H9 (cell line): ENCODE results near the gene ADGRL3. TPM values are rescaled to one million over a fixed set of nuclear protein-coding genes. Genes with fewer than 3 reads are reported as not detected.

Source experiments
- DNase-seq: peaks from one replicate; pipeline ENCODE4 v3.0.0-alpha.2; 2017
- H2AFZ ChIP-seq: one replicate; pipeline ENCODE4 v1.6.1; 2013; ENCODE audit warnings: mild to moderate bottlenecking, low read length, control low read depth, moderate library complexity
- H2AK5ac ChIP-seq: 2 replicates; pipeline ENCODE4 v1.6.1; 2013; ENCODE audit warnings: low read length, control low read depth, mixed read lengths; ENCODE audit not compliant: insufficient read length
- H2BK120ac ChIP-seq: one replicate; pipeline ENCODE4 v1.6.1; 2013; ENCODE audit warnings: low read depth, mild to moderate bottlenecking, low read length, control low read depth, inconsistent platforms; ENCODE audit not compliant: poor library complexity, severe bottlenecking
- H2BK12ac ChIP-seq: 2 replicates; pipeline ENCODE4 v1.6.1; 2013; ENCODE audit warnings: low read length, control low read depth, mixed read lengths, low read depth; ENCODE audit not compliant: insufficient read length
- H2BK15ac ChIP-seq: 2 replicates; pipeline ENCODE4 v1.6.1; 2013; ENCODE audit warnings: low read depth, low read length, control low read depth
- H2BK20ac ChIP-seq: one replicate; pipeline ENCODE4 v1.6.1; 2013; ENCODE audit warnings: low read depth, mild to moderate bottlenecking, low read length, control low read depth, inconsistent platforms; ENCODE audit not compliant: poor library complexity, severe bottlenecking
- H2BK5ac ChIP-seq: 2 replicates; pipeline ENCODE4 v1.6.1; 2013; ENCODE audit warnings: low read length, control low read depth, mixed read lengths; ENCODE audit not compliant: insufficient read length
- H3K14ac ChIP-seq: 2 replicates; pipeline ENCODE4 v1.6.1; 2013; ENCODE audit warnings: low read length, control low read depth; ENCODE audit not compliant: insufficient read depth
- H3K18ac ChIP-seq: 2 replicates; pipeline ENCODE4 v1.6.1; 2013; ENCODE audit warnings: low read depth, mild to moderate bottlenecking, mixed read lengths, low read length, control low read depth; ENCODE audit not compliant: insufficient read length
- H3K23ac ChIP-seq: 2 replicates; pipeline ENCODE4 v1.6.1; 2013; ENCODE audit warnings: low read length, control low read depth, mixed read lengths, low read depth; ENCODE audit not compliant: insufficient read length
- H3K23me2 ChIP-seq: 2 replicates; pipeline ENCODE4 v1.6.1; 2013; ENCODE audit warnings: low read depth, mild to moderate bottlenecking, mixed read lengths, low read length, control low read depth; ENCODE audit not compliant: insufficient read length, poor library complexity, severe bottlenecking
- H3K27ac ChIP-seq: 2 replicates; pipeline ENCODE4 v1.5.1; 2013; ENCODE audit warnings: low read length, control low read depth, mixed read lengths, low read depth; ENCODE audit not compliant: insufficient read length
- H3K27me3 ChIP-seq: 2 replicates; pipeline ENCODE4 v1.6.1; 2013; ENCODE audit warnings: low read length, control low read depth, inconsistent platforms; ENCODE audit not compliant: insufficient read depth
- H3K4ac ChIP-seq: 2 replicates; pipeline ENCODE4 v1.6.1; 2013; ENCODE audit warnings: low read depth, mild to moderate bottlenecking, control low read depth, inconsistent platforms, low read length, moderate library complexity
- H3K4me1 ChIP-seq: 2 replicates; pipeline ENCODE4 v1.6.1; 2013; ENCODE audit warnings: low read length, control low read depth, inconsistent platforms; ENCODE audit not compliant: insufficient read depth
- H3K4me2 ChIP-seq: 2 replicates; pipeline ENCODE4 v1.6.1; 2013; ENCODE audit warnings: low read length, control low read depth, mixed read lengths; ENCODE audit not compliant: insufficient read length, insufficient read depth
- H3K56ac ChIP-seq: 2 replicates; pipeline ENCODE4 v1.6.1; 2013; ENCODE audit warnings: low read depth, mild to moderate bottlenecking, mixed read lengths, low read length, control low read depth; ENCODE audit not compliant: insufficient read length
- H3K79me1 ChIP-seq: 2 replicates; pipeline ENCODE4 v1.6.1; 2013; ENCODE audit warnings: low read depth, mild to moderate bottlenecking, moderate library complexity, low read length, control low read depth, inconsistent platforms; ENCODE audit not compliant: insufficient read depth, poor library complexity, severe bottlenecking
- H3K79me2 ChIP-seq: 2 replicates; pipeline ENCODE4 v1.6.1; 2013; ENCODE audit warnings: low read length, control low read depth, inconsistent platforms; ENCODE audit not compliant: insufficient read depth
- H3K9ac ChIP-seq: 2 replicates; pipeline ENCODE4 v1.6.1; 2013; ENCODE audit warnings: low read length, control low read depth, mixed read lengths; ENCODE audit not compliant: insufficient read length; ENCODE audit errors: extremely low read depth
- H3K9me3 ChIP-seq: one replicate; pipeline ENCODE4 v1.6.1; 2013; ENCODE audit warnings: low read depth, low read length, inconsistent platforms; ENCODE audit not compliant: control insufficient read depth
- H3T11ph ChIP-seq: one replicate; pipeline ENCODE4 v1.6.1; 2013; ENCODE audit warnings: mild to moderate bottlenecking, low read length, control low read depth, inconsistent platforms
- H4K20me1 ChIP-seq: one replicate; pipeline ENCODE4 v1.6.1; 2013; ENCODE audit not compliant: control insufficient read depth, insufficient read length, insufficient read depth
- H4K5ac ChIP-seq: 2 replicates; pipeline ENCODE4 v1.6.1; 2013; ENCODE audit warnings: low read depth, mild to moderate bottlenecking, mixed read lengths, low read length, control low read depth; ENCODE audit not compliant: insufficient read length
- H4K8ac ChIP-seq: replicated peaks from 2 replicates; pipeline ENCODE4 v1.6.1; 2013; ENCODE audit warnings: low read length, control low read depth, mixed read lengths, low read depth; ENCODE audit not compliant: insufficient read length
- H4K91ac ChIP-seq: 2 replicates; pipeline ENCODE4 v1.6.1; 2013; ENCODE audit warnings: low read depth, mild to moderate bottlenecking, moderate library complexity, mixed read lengths, low read length, control low read depth; ENCODE audit not compliant: insufficient read length
- H3K27ac Mint-ChIP-seq, 3 experiments: 2 replicates in 2 of 3; 3 replicates in 1 of 3; pipeline ENCODE4 v1.8.0; 2020 to 2021; ENCODE audit warnings: mixed read lengths in 3 of 3, mild to moderate bottlenecking in 1 of 3, moderate library complexity in 1 of 3
- H3K27me3 Mint-ChIP-seq: 2 replicates; pipeline ENCODE4 v1.8.0; 2021; ENCODE audit warnings: low read depth, mild to moderate bottlenecking, moderate library complexity, mixed read lengths
- H3K36me3 Mint-ChIP-seq, 3 experiments: 2 replicates in 2 of 3; 3 replicates in 1 of 3; pipeline ENCODE4 v1.8.0; 2020 to 2021; ENCODE audit warnings: low read depth in 3 of 3, mixed read lengths in 3 of 3; ENCODE audit not compliant: insufficient read depth in 1 of 3
- H3K4me1 Mint-ChIP-seq, 2 experiments: 2 replicates each; pipeline ENCODE4 v1.8.0; 2020; ENCODE audit warnings: mixed read lengths in 2 of 2
- H3K4me3 Mint-ChIP-seq, 2 experiments: 2 replicates in 1 of 2; 3 replicates in 1 of 2; pipeline ENCODE4 v1.8.0; 2020 to 2021; ENCODE audit warnings: mild to moderate bottlenecking in 2 of 2, mixed read lengths in 2 of 2, moderate library complexity in 1 of 2
- H3K9me3 Mint-ChIP-seq, 2 experiments: 2 replicates in 1 of 2; 3 replicates in 1 of 2; pipeline ENCODE4 v1.8.0; 2020; ENCODE audit warnings: mild to moderate bottlenecking in 2 of 2, mixed read lengths in 2 of 2, moderate library complexity in 1 of 2
- CTCF ChIP-seq: fragments of 200-600 bp; sonication (generic); conservative IDR thresholded peaks from 3 replicates; pipeline ENCODE4 v1.8.0; 2021; ENCODE audit warnings: antibody characterized with exemption, mild to moderate bottlenecking
- WGBS: extraction: QIAGEN DNeasy Blood & Tissue Kit; methylation state at CpG from one replicate; pipeline ENCODE4 v1.1.7; 2013; ENCODE audit warnings: missing lambda C conversion rate, low lambda C conversion rate, mixed read lengths; ENCODE audit not compliant: insufficient read length; ENCODE audit errors: extremely low coverage; 5-methylcytosine and 5-hydroxymethylcytosine counted together
- total RNA-seq: library from RNA; stranded (reverse); gene quantifications from 2 replicates; pipeline ENCODE4 v1.2.1, GENCODE V29; 2021

ADGRL3 gene
- total RNA-seq, 1 experiment from 2014 or later, result 5.9 TPM

- H4K91ac ChIP-seq, result no peak overlapping the region
- no peak overlapping the region for H4K8ac ChIP-seq
- no peak overlapping the region for H2BK12ac ChIP-seq
- Mint-ChIP-seq H3K27ac (no peak overlapping the region), H3K9me3 (no peaks in the 10 kb centered on the region), H3K4me1 (peaks cover 16 to 25% of the 10 kb centered on the region in 2 experiments), H3K36me3 (no peaks in the 10 kb centered on the region; a peak in 1 of 7 replicates), H3K4me3 (no peak overlapping the region), H3K27me3 (no peaks in the 10 kb centered on the region)
- no peaks in the 10 kb centered on the region for H4K20me1 ChIP-seq
- H3K23ac ChIP-seq, result no peak overlapping the region
- no peak overlapping the region for H4K5ac ChIP-seq
- H3K23me2 ChIP-seq, result no peaks in the 10 kb centered on the region
- H3K27ac ChIP-seq, result no peak overlapping the region
- H3K14ac ChIP-seq, result no peak overlapping the region
- H3K4ac ChIP-seq, result no peak overlapping the region
- H3K4me2 ChIP-seq, result no peak overlapping the region
- no peak overlapping the region for H3T11ph ChIP-seq
- H3K9ac ChIP-seq, result no peak overlapping the region
- TF ChIP-seq CTCF, result no peak
- peaks cover 2% of the 10 kb centered on the region; the same call in 1 of the 2 replicates for H3K4me1 ChIP-seq
- H3K9me3 ChIP-seq, result no peaks in the 10 kb centered on the region
- H2BK120ac ChIP-seq, result no peak overlapping the region
- no peak overlapping the region for H2BK5ac ChIP-seq
- no peak overlapping the region for H2AK5ac ChIP-seq
- H3K79me1 ChIP-seq, result no peaks in the 10 kb centered on the region
- no peaks in the 10 kb centered on the region for H3K79me2 ChIP-seq
- H3K18ac ChIP-seq, result no peak overlapping the region
- H2BK20ac ChIP-seq, result no peak overlapping the region
- no peak overlapping the region for H2BK15ac ChIP-seq
- no CpG with 5 or more reads among the region's 1 CpG for whole genome bisulfite sequencing
- H3K27me3 ChIP-seq, result no peaks in the 10 kb centered on the region
- no peak overlapping the region for H3K56ac ChIP-seq
- H2AFZ ChIP-seq, result no peak overlapping the region
- DNase-seq, result no peak
These were observed 796.8 kb downstream of the ADGRL3 start for GRCh38 chr4:61996943-61997342.
